ENCODE data around the gene TBPL2. TPM values are rescaled to one million over a fixed set of nuclear protein-coding genes. Genes with fewer than 3 reads are reported as not detected.

TBPL2 gene
- total RNA-seq, 1 experiment from 2014 or later, result not detected

- H2AFZ ChIP-seq (ENCODE audit: low read depth, low read length, poor library complexity, severe bottlenecking), result no peak overlapping the region
- no peaks in the 10 kb centered on the region for H3K79me2 ChIP-seq (ENCODE audit: insufficient read depth, low read length)
- DNase-seq (ENCODE audit: low read depth, low spot score) (no peak), ATAC-seq (no peak)
- H3K9me2 ChIP-seq (ENCODE audit: insufficient read depth), result no peaks in the 10 kb centered on the region
- ChIA-PET RAD21 (ENCODE audit: low non-redundant PET in 1 of 2, low total read pairs in 2 of 2, uncharacterized antibody in 2 of 2, unreplicated experiment in 2 of 2) (no interaction called here), POLR2A (no interaction called here), CTCF (no interaction called here)
- H3K4me3 ChIP-seq (replicated peaks in 1 of 2; ENCODE audit: low read depth in 1 of 2, low read length in 2 of 2), result no peak overlapping the region
- no peaks in the 10 kb centered on the region for H3K9me3 ChIP-seq (ENCODE audit: control insufficient read depth in 1 of 2, insufficient read depth in 1 of 2, low read depth in 1 of 2, low read length in 2 of 2)
- TF ChIP-seq POLR2A (IDR thresholded peaks at IDR 0.05; ENCODE audit: borderline replicate concordance, extremely low read depth, insufficient read depth, insufficient read length) (no peak), ZNF274 (IDR thresholded peaks at IDR 0.05; ENCODE audit: low read depth, low read length) (no peak), TCF7L2 (IDR thresholded peaks at IDR 0.05; ENCODE audit: borderline replicate concordance, extremely low read depth, insufficient read depth, insufficient read length) (no peak), ZBTB33 (IDR thresholded peaks at IDR 0.05; ENCODE audit: extremely low read depth, insufficient replicate concordance, low read length) (no peak), CBX3 (IDR thresholded peaks at IDR 0.05; ENCODE audit: low read depth) (no peak), YY1 (IDR thresholded peaks at IDR 0.05; ENCODE audit: extremely low read depth, insufficient replicate concordance, low read depth, low read length) (no peak), SIN3A (IDR thresholded peaks at IDR 0.05; ENCODE audit: low read depth) (no peak), ZFX (IDR thresholded peaks at IDR 0.05) (no peak), EZH2phosphoT487 (IDR thresholded peaks at IDR 0.05; ENCODE audit: borderline replicate concordance) (no peak), SP1 (IDR thresholded peaks at IDR 0.05; ENCODE audit: low read depth) (no peak)
- TF ChIP-seq, protein P1, sequence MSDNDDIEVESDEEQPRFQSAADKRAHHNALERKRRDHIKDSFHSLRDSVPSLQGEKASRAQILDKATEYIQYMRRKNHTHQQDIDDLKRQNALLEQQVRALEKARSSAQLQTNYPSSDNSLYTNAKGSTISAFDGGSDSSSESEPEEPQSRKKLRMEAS (IDR thresholded peaks at IDR 0.05), result no peak
- TF ChIP-seq, protein P2, sequence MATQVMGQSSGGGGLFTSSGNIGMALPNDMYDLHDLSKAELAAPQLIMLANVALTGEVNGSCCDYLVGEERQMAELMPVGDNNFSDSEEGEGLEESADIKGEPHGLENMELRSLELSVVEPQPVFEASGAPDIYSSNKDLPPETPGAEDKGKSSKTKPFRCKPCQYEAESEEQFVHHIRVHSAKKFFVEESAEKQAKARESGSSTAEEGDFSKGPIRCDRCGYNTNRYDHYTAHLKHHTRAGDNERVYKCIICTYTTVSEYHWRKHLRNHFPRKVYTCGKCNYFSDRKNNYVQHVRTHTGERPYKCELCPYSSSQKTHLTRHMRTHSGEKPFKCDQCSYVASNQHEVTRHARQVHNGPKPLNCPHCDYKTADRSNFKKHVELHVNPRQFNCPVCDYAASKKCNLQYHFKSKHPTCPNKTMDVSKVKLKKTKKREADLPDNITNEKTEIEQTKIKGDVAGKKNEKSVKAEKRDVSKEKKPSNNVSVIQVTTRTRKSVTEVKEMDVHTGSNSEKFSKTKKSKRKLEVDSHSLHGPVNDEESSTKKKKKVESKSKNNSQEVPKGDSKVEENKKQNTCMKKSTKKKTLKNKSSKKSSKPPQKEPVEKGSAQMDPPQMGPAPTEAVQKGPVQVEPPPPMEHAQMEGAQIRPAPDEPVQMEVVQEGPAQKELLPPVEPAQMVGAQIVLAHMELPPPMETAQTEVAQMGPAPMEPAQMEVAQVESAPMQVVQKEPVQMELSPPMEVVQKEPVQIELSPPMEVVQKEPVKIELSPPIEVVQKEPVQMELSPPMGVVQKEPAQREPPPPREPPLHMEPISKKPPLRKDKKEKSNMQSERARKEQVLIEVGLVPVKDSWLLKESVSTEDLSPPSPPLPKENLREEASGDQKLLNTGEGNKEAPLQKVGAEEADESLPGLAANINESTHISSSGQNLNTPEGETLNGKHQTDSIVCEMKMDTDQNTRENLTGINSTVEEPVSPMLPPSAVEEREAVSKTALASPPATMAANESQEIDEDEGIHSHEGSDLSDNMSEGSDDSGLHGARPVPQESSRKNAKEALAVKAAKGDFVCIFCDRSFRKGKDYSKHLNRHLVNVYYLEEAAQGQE (IDR thresholded peaks at IDR 0.05; ENCODE audit: low read depth), result no peak
- peaks cover under 1 to 4% of the 10 kb centered on the region in 2 experiments; a peak in 1 of 4 replicates for H3K36me3 ChIP-seq (ENCODE audit: control insufficient read depth in 1 of 2, insufficient read depth in 2 of 2, low read length in 2 of 2)
- H3K9ac ChIP-seq (ENCODE audit: low read length), result no peak overlapping the region
- H3K4me2 ChIP-seq (ENCODE audit: low read length), result no peak overlapping the region
- peaks cover 0 to 8% of the 10 kb centered on the region in 2 experiments; a peak in 2 of 4 replicates for H3K4me1 ChIP-seq (ENCODE audit: control insufficient read depth in 1 of 2, insufficient read depth in 2 of 2, low read length in 2 of 2)
- H3K27ac ChIP-seq (ENCODE audit: low read depth, low read length), result no peak overlapping the region
- no peaks in the 10 kb centered on the region for H4K20me1 ChIP-seq (ENCODE audit: insufficient read depth)
- BruUV-seq (replicated peaks), result no TSS peak
- no peaks in the 10 kb centered on the region for H3K27me3 ChIP-seq (ENCODE audit: insufficient read depth, low read length)
- intact Hi-C loops (cut with micrococcal nuclease), result no loop called here
Measured at GRCh38 chr14:55372825-55373224, 67.6 kb downstream of the TBPL2 start.
